ELF-1 (cell line): ENCODE results near the gene RELN.
"Not testable (repeated sequence)": the region's sequence is repeated elsewhere in the genome, so short reads cannot be mapped to it uniquely, and the experiment has no call there.

Experiments used
- DNase-seq: peaks from one replicate; pipeline ENCODE4 v3.0.0-alpha.2; 2016; ENCODE audit warnings: low read depth, low spot score

The RELN gene

DNA sequence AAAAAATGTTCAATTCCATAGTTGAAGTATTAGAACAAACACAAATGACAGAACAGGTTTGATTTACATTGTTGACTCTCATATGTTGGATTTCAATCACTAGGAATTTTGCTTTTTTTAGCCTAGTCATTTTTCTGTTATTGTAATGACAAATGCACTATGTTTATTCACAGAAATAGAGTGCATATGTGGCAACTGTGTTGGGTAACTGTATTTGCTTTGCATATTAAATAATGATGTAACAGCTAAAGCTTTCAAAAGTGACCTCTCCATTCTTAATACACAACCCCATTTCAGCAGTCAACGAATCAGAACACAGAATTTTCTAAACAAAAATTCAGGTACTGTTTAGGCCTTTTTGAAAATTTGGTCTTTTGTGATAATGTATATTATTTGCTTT lies 489.5 kb downstream of the RELN start:
- no peak for DNase-seq

GRCh38 chr7:103487419-103487818 lies 502.0 kb downstream of the RELN start:
- DNase-seq = no peak

DNA sequence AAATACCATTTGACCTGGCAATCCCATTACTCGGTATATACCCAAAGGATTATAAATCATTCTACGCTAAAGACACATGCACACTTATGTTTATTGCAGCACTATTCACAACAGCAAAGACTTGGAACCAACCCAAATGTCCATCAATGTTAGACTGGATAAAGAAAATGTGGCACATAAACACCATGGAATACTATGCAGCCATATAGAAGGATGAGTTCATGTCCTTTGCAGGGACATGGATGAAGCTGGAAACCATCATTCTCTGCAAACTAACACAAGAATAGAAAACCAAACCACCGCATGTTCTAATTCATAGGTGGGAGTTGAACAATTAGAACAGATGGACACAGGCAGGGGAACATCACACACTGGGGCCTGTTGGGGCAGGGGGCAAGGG lies 502.6 kb downstream of the RELN start:
- not testable (repeated sequence) for DNase-seq

DNA sequence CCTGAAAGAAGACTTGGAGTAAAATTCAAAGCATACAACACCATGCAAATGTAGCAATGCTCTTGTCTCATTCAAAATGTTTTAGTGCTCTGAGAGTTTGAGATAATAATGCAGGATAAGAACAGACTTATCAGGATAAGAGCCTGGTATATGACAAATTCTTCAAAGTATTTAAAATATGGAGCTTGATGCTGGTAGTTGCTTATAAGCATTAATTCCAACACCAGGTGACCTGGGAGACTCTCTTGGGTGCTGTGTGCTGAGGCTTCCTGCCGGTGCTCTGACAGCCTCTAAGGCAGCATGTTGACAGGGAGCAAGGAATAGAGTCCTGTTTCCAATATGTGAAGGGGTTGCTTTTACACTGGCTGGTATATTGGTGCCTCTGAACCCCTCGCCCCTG lies 508.7 kb downstream of the RELN start:
- no peak for DNase-seq

DNA sequence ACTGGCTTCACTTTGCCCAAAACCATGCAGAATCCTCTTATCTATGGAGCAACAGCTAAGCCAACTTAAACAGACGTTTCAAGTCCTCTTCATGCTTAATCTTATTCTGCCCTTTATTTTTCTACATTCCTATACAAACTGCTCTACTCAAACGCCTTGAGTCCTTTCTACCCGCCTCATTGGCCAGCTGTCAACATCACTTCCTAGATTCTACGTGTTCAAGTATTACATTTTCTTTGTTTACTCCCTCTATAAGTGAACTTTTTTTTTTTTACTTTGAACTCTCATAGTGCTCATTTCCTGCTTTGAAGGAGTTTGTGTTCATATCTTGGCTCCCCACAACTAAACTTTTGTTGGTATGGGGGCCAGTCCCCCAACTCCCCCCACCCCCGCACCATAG lies 514.5 kb downstream of the RELN start:
- no peak for DNase-seq

DNA sequence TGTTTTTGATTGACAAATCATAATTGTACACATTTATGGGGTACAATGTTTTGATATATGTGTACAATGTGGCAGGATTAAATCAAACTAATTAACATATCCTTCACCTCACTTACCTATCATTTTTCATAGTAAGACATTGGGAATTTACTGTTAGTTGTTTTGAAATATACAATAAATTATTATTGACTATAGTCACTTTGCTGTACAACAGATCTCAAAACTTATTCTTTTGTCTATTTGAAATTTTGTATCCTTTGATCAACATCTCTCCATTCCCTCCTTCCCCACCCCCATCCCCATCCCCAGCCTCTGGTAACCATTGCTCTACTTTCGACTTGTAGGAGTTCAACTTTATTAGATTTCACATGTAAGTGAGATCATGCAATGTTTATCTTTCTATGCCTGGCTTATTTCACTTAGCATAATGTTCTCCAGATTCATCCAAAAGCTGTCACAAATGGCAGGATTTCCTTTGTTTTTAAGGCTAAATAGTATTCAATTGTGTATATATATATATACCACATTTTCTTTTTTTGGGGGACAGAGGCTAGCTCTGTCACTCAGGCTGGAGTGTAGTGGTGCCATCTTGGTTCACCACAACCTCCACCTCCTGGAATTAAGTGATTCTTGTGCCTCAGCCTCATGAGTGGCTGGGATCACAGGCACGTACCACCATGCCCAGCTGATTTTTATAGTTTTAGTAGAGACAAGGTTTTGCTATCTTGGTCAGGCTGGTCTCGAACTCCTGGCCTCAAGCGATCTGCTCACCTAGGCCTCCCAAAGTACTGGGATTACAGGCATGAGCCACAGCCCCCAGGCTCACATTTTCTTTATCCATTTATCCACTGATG lies 520.1 kb downstream of the RELN start:
- DNase-seq = no peak

GRCh38 chr7:103466814-103467213 lies 522.6 kb downstream of the RELN start:
- no peak for DNase-seq

GRCh38 chr7:103462358-103462757 lies 527.1 kb downstream of the RELN start:
- DNase-seq = no peak

- DNase-seq = peak; percentile 79
Measured at GRCh38 chr7:103447073-103447960, 542.1 kb downstream of the RELN start.

DNA sequence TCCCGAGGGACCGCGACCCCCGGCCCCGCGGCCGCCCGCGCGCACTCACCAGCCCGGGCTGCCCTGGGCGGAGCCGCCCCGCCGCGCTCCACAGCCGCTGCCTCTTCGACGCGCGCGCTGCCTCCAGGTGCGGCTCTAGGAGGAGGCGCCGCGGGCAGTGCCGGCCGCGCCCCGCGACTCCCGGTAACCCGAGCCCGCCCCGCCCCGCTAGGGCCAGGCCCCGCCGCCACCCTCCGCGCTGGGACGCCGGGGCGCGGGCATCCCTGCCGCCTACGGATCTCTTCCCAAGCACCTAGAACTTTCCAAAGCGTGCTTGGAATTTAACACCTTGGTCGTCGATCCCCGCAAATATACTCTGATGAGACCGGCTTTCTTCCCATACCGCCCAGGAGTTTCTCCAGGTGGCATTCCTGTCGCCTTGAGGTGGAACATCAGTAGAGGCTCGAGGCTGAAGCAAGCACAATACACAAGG lies 543.4 kb downstream of the RELN start, which contains the start of gene SLC26A5:
TSS of gene SLC26A5 (minus strand) at position 159 of the 472 bp plus-strand sequence. CDS start 24,693 bp downstream, outside the sequence.
- DNase-seq = peak; percentile 33

- DNase-seq = peak; percentile 51
Measured at GRCh38 chr7:103445228-103446048, 544.0 kb downstream of the RELN start.

DNA sequence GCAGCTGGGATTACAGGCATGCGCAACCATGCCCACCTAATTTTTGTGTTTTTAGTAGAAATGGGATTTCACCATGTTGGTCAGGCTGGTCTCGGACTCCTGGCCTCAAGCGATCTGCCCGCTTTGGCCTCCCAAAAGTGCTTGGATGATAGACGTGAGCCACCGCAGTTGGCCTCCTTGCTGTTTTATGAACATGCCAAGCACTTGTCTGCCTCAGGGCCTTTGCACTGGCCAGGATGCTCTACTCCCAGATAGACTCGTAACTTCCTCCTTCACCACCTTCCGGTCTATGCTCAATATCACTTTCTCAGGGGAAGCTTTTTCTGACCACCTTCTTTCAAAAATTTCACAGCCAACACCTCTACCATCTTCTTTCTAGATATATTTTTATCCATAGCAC lies 549.8 kb downstream of the RELN start:
- DNase-seq = no peak

- DNase-seq = no peak
Measured at GRCh38 chr7:103437623-103438022, 551.8 kb downstream of the RELN start.

DNA sequence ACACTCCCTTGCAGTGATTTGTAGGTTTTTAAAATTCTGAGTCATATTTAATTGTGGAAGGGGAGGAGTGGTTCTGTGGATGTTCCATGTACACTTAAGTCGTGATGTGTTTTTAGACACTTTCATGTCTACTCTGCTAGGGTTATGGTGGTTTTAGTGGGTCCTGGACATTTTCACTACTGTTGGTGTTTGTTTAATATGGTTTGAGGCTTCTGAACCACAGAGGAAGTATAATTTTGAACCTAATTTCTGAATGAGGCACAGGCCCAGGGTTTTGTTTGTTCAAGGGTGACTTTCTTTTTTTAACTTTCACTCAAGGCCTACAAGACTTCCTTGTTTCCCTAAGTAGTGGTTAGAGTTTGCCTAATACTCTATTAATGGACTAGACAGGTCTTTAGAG lies 556.7 kb downstream of the RELN start:
- no peak for DNase-seq

DNA sequence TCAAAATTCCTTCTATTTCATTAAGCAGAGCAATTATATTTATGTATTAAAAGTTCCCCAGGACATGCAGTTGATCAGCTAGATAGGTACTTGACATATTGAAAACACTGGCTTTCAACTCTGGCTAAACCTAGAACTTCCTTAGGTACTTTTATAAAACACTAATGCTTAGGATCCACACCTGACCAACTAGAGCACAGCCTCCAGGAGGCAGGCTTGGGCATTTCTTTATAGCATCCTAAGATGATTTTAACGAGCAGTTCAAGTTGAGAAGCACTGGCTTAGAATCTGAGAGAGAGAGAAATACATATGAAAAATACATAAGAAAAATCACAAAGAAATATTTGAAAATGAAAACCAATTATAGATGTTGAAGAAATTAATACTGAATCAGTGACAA lies 564.3 kb downstream of the RELN start:
- no peak for DNase-seq

DNA sequence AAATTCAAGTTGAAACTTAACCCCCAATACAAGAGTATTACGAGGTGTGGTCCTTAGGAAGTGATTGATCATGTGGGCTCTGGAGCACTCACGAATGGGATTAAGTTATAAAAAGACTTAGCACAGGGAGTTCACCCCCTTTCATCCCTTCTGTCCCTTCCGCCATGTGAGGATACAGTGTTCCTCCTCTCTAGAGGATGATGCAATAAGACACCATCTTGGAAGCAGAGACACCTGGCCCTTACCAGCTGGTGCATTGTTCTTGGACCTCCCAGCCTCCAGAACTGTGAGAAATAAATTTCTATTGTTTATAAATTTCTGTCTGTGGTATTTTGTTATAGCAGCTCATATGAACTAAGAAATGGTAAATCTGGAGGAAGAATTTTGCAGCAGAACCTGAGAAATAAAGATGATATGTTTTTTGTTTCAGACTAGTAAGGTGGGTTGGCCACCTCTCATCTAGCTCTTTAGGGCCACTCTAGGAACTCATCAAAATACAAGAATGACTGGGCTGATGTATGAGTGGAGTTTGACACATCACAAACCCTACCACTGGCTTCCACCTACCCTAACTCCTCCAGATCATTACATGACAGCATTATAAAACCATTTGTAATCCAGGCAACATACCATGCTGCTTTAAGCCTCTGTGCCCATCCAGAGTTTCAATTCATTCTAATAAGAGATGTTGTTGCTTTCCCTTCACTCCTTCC lies 565.8 kb downstream of the RELN start:
- no peak for DNase-seq
